Loucy (cell line): ENCODE data around the gene GPHN.

Source experiments
- H2AFZ ChIP-seq: fragments of 200-600 bp; sonication (generic); 2 replicates; pipeline ENCODE4 v1.6.0; 2016; ENCODE audit warnings: antibody characterized with exemption, mild to moderate bottlenecking, low read length, moderate library complexity
- H3F3A ChIP-seq: fragments of 200-600 bp; 2 replicates; pipeline ENCODE4 v1.6.0; 2016; ENCODE audit warnings: antibody characterized with exemption, low read depth, mild to moderate bottlenecking
- H3K27me3 ChIP-seq: fragments of 200-600 bp; sonication (generic); 2 replicates; pipeline ENCODE4 v1.6.1; 2014; ENCODE audit warnings: low read length, mild to moderate bottlenecking; ENCODE audit not compliant: insufficient read depth, poor library complexity, severe bottlenecking
- H3K36me3 ChIP-seq: fragments of 200-600 bp; sonication (generic); 2 replicates; pipeline ENCODE4 v1.6.1; 2016; ENCODE audit warnings: low read length; ENCODE audit not compliant: insufficient read depth
- H3K4me1 ChIP-seq: fragments of 200-600 bp; sonication (generic); 2 replicates; pipeline ENCODE4 v1.5.1; 2014; ENCODE audit warnings: low read length, mild to moderate bottlenecking; ENCODE audit not compliant: insufficient read depth, poor library complexity, severe bottlenecking
- H3K4me2 ChIP-seq: fragments of 200-600 bp; sonication (generic); 2 replicates; pipeline ENCODE4 v1.6.0; 2014; ENCODE audit warnings: antibody characterized with exemption, low read length, low read depth, mild to moderate bottlenecking; ENCODE audit not compliant: poor library complexity, severe bottlenecking
- H3K4me3 ChIP-seq: fragments of 200-600 bp; sonication (generic); 2 replicates; pipeline ENCODE4 v1.5.1; 2014; ENCODE audit warnings: low read length, mild to moderate bottlenecking, mixed read lengths; ENCODE audit not compliant: poor library complexity, severe bottlenecking
- H3K79me2 ChIP-seq: fragments of 200-600 bp; sonication (generic); 2 replicates; pipeline ENCODE4 v1.6.1; 2014; ENCODE audit warnings: low read length; ENCODE audit not compliant: insufficient read depth
- H3K9ac ChIP-seq: fragments of 200-600 bp; sonication (generic); 2 replicates; pipeline ENCODE4 v1.6.0; 2014; ENCODE audit warnings: mild to moderate bottlenecking, low read depth, low read length, moderate library complexity; ENCODE audit not compliant: poor library complexity, severe bottlenecking
- H3K9me2 ChIP-seq: fragments of 200-600 bp; sonication (generic); replicated peaks from 2 replicates; pipeline ENCODE4 v1.6.1; 2016; ENCODE audit warnings: low read depth, low read length, mixed read lengths
- H3K9me3 ChIP-seq: fragments of 200-600 bp; sonication (generic); 2 replicates; pipeline ENCODE4 v1.6.1; 2014; ENCODE audit warnings: mild to moderate bottlenecking, antibody characterized with exemption, low read length, low read depth; ENCODE audit not compliant: insufficient read depth
- H4K20me1 ChIP-seq: fragments of 200-600 bp; sonication (generic); 2 replicates; pipeline ENCODE4 v1.6.0; 2014; ENCODE audit warnings: antibody characterized with exemption, low read length, mild to moderate bottlenecking; ENCODE audit not compliant: insufficient read depth, poor library complexity, severe bottlenecking
- EZH2phosphoT487 ChIP-seq: fragments of 200-600 bp; IDR thresholded peaks from 2 replicates; pipeline ENCODE4 v1.6.1; 2018; ENCODE audit warnings: antibody characterized with exemption, mild to moderate bottlenecking, moderate library complexity, borderline replicate concordance
- TF ChIP-seq, protein P1 (sequence below): fragments of 200-600 bp; sonication (generic); conservative IDR thresholded peaks from 2 replicates; pipeline ENCODE4 v1.5.1; 2014; ENCODE audit warnings: mild to moderate bottlenecking, antibody characterized with exemption, low read length

Gene GPHN

DNA sequence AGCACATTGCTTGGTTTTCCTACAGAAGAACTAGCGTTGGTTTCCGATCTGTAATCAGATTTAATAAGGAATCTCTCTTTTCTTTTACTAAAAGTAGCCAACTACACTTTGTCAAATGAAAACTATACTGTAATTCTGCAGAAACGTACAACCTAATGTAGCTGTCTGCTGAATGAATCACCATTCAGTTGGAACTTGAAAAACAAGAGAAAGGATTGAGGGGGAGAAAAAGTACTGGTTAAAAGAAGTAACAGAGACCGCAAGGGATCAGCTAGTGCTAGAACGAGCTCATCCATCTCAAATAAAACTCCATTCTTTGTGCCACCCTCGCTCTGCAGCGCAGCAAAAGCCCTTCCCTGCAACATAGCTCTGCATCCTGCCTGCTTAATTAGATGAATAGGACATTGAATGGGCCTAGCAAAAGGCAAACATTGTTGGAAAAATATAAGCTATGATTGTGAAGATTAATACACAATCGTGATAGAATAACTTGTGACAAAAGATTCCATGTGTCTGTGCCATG is 683.9 kb downstream of the GPHN start:
- no peak for TF ChIP-seq EZH2phosphoT487
- TF ChIP-seq, protein P1, sequence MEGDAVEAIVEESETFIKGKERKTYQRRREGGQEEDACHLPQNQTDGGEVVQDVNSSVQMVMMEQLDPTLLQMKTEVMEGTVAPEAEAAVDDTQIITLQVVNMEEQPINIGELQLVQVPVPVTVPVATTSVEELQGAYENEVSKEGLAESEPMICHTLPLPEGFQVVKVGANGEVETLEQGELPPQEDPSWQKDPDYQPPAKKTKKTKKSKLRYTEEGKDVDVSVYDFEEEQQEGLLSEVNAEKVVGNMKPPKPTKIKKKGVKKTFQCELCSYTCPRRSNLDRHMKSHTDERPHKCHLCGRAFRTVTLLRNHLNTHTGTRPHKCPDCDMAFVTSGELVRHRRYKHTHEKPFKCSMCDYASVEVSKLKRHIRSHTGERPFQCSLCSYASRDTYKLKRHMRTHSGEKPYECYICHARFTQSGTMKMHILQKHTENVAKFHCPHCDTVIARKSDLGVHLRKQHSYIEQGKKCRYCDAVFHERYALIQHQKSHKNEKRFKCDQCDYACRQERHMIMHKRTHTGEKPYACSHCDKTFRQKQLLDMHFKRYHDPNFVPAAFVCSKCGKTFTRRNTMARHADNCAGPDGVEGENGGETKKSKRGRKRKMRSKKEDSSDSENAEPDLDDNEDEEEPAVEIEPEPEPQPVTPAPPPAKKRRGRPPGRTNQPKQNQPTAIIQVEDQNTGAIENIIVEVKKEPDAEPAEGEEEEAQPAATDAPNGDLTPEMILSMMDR: no peak
- no peak overlapping the region for H3K9ac ChIP-seq
- no peaks in the 10 kb centered on the region for H3F3A ChIP-seq
- no peaks in the 10 kb centered on the region for H3K9me3 ChIP-seq
- no peaks in the 10 kb centered on the region for H3K36me3 ChIP-seq
- no peak overlapping the region for H2AFZ ChIP-seq
- H4K20me1 ChIP-seq: no peaks in the 10 kb centered on the region
- no peaks in the 10 kb centered on the region for H3K79me2 ChIP-seq
- H3K4me3 ChIP-seq: no peak overlapping the region
- H3K9me2 ChIP-seq: no peaks in the 10 kb centered on the region
- no peaks in the 10 kb centered on the region for H3K27me3 ChIP-seq
- peaks cover 4% of the 10 kb centered on the region for H3K4me1 ChIP-seq
- H3K4me2 ChIP-seq: no peak overlapping the region

DNA sequence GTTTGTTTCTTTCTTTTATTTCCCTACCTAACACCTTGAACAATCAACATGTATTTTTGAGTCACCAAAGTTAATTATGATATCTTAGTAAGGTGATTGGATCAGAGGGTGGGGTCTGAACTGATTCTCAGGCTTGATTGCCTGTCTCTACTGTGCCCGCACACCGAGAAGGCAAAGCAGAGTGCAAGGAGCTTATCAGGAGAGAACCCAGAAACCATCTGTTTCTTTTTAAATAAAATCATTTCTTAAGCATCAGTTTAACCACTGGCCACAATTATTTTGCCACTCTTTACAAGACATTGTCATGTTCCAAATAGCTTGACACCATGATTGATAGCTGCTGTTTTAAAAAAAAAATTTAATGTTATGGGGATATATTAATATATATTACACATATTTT is 684.4 kb downstream of the GPHN start:
- Histone ChIP-seq H3F3A (no peaks in the 10 kb centered on the region), H3K4me2 (no peak overlapping the region), H2AFZ (no peak overlapping the region), H3K4me3 (no peak overlapping the region), H3K79me2 (no peaks in the 10 kb centered on the region), H3K9me2 (no peaks in the 10 kb centered on the region), H4K20me1 (no peaks in the 10 kb centered on the region), H3K9ac (no peak overlapping the region), H3K9me3 (no peaks in the 10 kb centered on the region), H3K27me3 (no peaks in the 10 kb centered on the region), H3K36me3 (no peaks in the 10 kb centered on the region), H3K4me1 (peaks cover 9% of the 10 kb centered on the region)
- TF ChIP-seq EZH2phosphoT487: no peak

DNA sequence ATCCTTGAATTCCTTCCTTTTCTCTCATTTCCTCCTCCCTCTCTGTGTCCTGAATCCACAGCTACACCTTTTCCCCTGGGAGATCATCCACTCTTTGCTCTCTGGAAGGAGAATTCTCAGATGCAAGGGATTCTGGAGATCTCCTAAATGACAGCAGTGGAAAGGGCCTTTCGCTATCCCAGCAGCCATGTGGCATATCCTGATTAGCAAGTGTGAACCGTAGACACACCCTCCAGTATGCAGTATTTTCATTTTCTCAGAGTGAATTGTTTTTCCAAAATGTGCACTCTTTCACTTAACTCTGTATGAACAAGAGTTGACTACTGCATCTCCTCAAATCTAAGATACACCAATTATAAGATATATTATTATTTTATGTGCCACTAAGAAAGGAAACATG is 687.3 kb downstream of the GPHN start:
- no peak overlapping the region for H3K4me3 ChIP-seq
- H3K9ac ChIP-seq: no peak overlapping the region
- no peak for TF ChIP-seq EZH2phosphoT487
- TF ChIP-seq, protein P1: no peak
- H4K20me1 ChIP-seq: no peaks in the 10 kb centered on the region
- H3K79me2 ChIP-seq: no peaks in the 10 kb centered on the region
- H3F3A ChIP-seq: no peaks in the 10 kb centered on the region
- H3K9me2 ChIP-seq: no peaks in the 10 kb centered on the region
- no peaks in the 10 kb centered on the region for H3K36me3 ChIP-seq
- no peak overlapping the region for H2AFZ ChIP-seq
- H3K4me1 ChIP-seq: peaks cover 9% of the 10 kb centered on the region
- H3K9me3 ChIP-seq: no peaks in the 10 kb centered on the region
- H3K27me3 ChIP-seq: no peaks in the 10 kb centered on the region
- no peak overlapping the region for H3K4me2 ChIP-seq

DNA sequence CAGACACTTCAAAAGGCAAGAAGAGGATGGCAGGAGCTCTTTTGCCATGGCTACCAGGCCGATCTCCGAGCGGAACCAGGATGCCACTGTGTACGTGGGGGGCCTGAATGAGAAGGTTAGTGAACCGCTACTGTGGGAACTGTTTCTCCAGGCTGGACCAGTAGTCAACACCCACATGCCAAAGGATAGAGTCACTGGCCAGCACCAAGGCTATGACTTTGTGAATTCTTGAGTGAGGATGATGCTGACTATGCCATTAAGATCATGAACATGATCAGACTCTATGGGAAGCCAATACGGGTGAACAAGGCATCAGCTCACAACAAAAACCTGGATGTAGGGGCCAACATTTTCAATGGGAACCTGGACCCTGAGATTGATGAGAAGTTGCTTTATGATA is 691.1 kb downstream of the GPHN start:
- Histone ChIP-seq H3F3A (no peaks in the 10 kb centered on the region), H2AFZ (no peak overlapping the region), H3K4me1 (peaks cover 9% of the 10 kb centered on the region), H3K27me3 (no peaks in the 10 kb centered on the region), H3K9me2 (no peaks in the 10 kb centered on the region), H4K20me1 (no peaks in the 10 kb centered on the region), H3K9me3 (no peaks in the 10 kb centered on the region), H3K4me2 (no peak overlapping the region), H3K79me2 (no peaks in the 10 kb centered on the region), H3K9ac (no peak overlapping the region), H3K4me3 (no peak overlapping the region), H3K36me3 (no peaks in the 10 kb centered on the region)
- TF ChIP-seq EZH2phosphoT487: no peak
- TF ChIP-seq, protein P1: no peak
